SK-N-SH (cell line): ENCODE results near the gene CDC42. TPM values are rescaled to one million over a fixed set of nuclear protein-coding genes. Genes with fewer than 3 reads are reported as not detected.

Source experiments
- CTCF ChIA-PET: fragments of 300-600, 350-600 bp; formaldehyde crosslinking; extraction: SDS; loops from one replicate; lab custom pipeline; 2021; lab: Yijun Ruan, JAX
- POLR2A ChIA-PET: fragments of 350-600 bp; sonication (Branson Sonifier 250); formaldehyde crosslinking; extraction: SDS; loops from one replicate; lab custom pipeline; 2020; ENCODE audit warnings: antibody characterized with exemption, inconsistent platforms; lab: Yijun Ruan, JAX
- DNase-seq: peaks from one replicate; pipeline ENCODE4 v3.0.0; 2012
- H2AFZ ChIP-seq: fragments of 200-600 bp; sonication (generic); 2 replicates; pipeline ENCODE4 v1.8.1; 2016; ENCODE audit warnings: antibody characterized with exemption, mild to moderate bottlenecking, low read depth
- H3F3A ChIP-seq: fragments of 200-600 bp; sonication (generic); replicated peaks from 2 replicates; pipeline ENCODE3; 2016; ENCODE audit warnings: antibody characterized with exemption, mild to moderate bottlenecking; ENCODE audit not compliant: insufficient read depth
- H3K27ac ChIP-seq, 2 experiments: fragments of 200-500 bp in 1 of 2; fragments of 200-600 bp in 1 of 2; sonication (Bioruptor generic) in 1 of 2; sonication (generic), shearing (Covaris generic) in 1 of 2; 2 replicates each; pipeline versions ENCODE4 v1.5.1 to v1.6.1; 2014 to 2016; ENCODE audit warnings: low read depth in 2 of 2, inconsistent platforms in 1 of 2, low read length in 1 of 2, mild to moderate bottlenecking in 1 of 2, mixed read lengths in 1 of 2
- H3K27me3 ChIP-seq: fragments of 200-600 bp; sonication (generic), shearing (Covaris generic); 2 replicates; pipeline ENCODE4 v1.6.1; 2016; ENCODE audit warnings: mixed run types; ENCODE audit not compliant: insufficient read depth
- H3K36me3 ChIP-seq, 2 experiments: fragments of 200-500 bp in 1 of 2; fragments of 200-600 bp in 1 of 2; sonication (Bioruptor generic) in 1 of 2; sonication (generic) in 1 of 2; replicated peaks in 1 of 2; 2 replicates each; pipeline versions ENCODE3 to v1.5.1; 2014 to 2016; ENCODE audit warnings: low read length in 1 of 2, mild to moderate bottlenecking in 1 of 2; ENCODE audit not compliant: insufficient read depth in 2 of 2, control insufficient read depth in 1 of 2
- H3K4me1 ChIP-seq, 2 experiments: fragments of 200-500 bp in 1 of 2; fragments of 200-600 bp in 1 of 2; sonication (Bioruptor generic) in 1 of 2; sonication (generic), shearing (Covaris generic) in 1 of 2; 2 replicates each; pipeline versions ENCODE4 v1.5.1 to v1.6.1; 2014 to 2016; ENCODE audit warnings: low read depth in 1 of 2, low read length in 1 of 2, mixed run types in 1 of 2; ENCODE audit not compliant: insufficient read depth in 2 of 2, control insufficient read depth in 1 of 2
- H3K4me2 ChIP-seq: fragments of 200-600 bp; sonication (generic), shearing (Covaris generic); 2 replicates; pipeline ENCODE4 v1.6.1; 2017; ENCODE audit warnings: mixed run types
- H3K4me3 ChIP-seq, 2 experiments: fragments of 200-500 bp in 1 of 2; fragments of 200-600 bp in 1 of 2; sonication (Bioruptor generic) in 1 of 2; sonication (generic), shearing (Covaris generic) in 1 of 2; 2 replicates each; pipeline versions ENCODE4 v1.5.1 to v1.8.1; 2014 to 2016; ENCODE audit warnings: low read depth in 2 of 2, inconsistent platforms in 1 of 2, low read length in 1 of 2, mild to moderate bottlenecking in 1 of 2, mixed read lengths in 1 of 2, moderate library complexity in 1 of 2
- H3K79me2 ChIP-seq: fragments of 200-600 bp; sonication (generic); 2 replicates; pipeline ENCODE4 v1.8.1; 2017; ENCODE audit warnings: mild to moderate bottlenecking; ENCODE audit not compliant: insufficient read depth
- H3K9ac ChIP-seq: fragments of 200-600 bp; sonication (generic); 2 replicates; pipeline ENCODE4 v1.6.1; 2017; ENCODE audit warnings: mixed run types
- H3K9me2 ChIP-seq: fragments of 200-600 bp; sonication (generic); 2 replicates; pipeline ENCODE4 v1.6.1; 2017; ENCODE audit warnings: mixed run types
- H3K9me3 ChIP-seq: fragments of 200-600 bp; sonication (generic); 2 replicates; pipeline ENCODE4 v1.6.1; 2017; ENCODE audit warnings: mixed run types, mild to moderate bottlenecking, moderate library complexity
- H4K20me1 ChIP-seq: fragments of 200-600 bp; sonication (generic); 2 replicates; pipeline ENCODE4 v1.6.1; 2017; ENCODE audit warnings: mild to moderate bottlenecking, mixed run types; ENCODE audit not compliant: insufficient read depth
- ELF1 ChIP-seq: IDR thresholded peaks from 2 replicates; pipeline ENCODE4 v1.4.0; 2012
- EP300 ChIP-seq, 2 experiments: IDR thresholded peaks; 2 replicates each; pipeline versions ENCODE4 v1.4.0 to v1.6.1; 2012; ENCODE audit warnings: borderline replicate concordance in 1 of 2, low read depth in 1 of 2, low read length in 1 of 2
- FOXJ3 ChIP-seq: sonication (generic); formaldehyde crosslinking; IDR thresholded peaks from 2 replicates; pipeline ENCODE4 v1.5.1; 2020; ENCODE audit warnings: mild to moderate bottlenecking, missing genetic modification reagents
- IRF3 ChIP-seq: fragments of 150-350 bp; IDR thresholded peaks from 2 replicates; pipeline ENCODE4 v1.6.1; 2016; ENCODE audit warnings: mild to moderate bottlenecking, low read depth, low read length
- JUND ChIP-seq: IDR thresholded peaks from 2 replicates; pipeline ENCODE4 v1.4.0; 2012
- POLR2AphosphoS5 ChIP-seq: IDR thresholded peaks from 2 replicates; pipeline ENCODE4 v1.6.1; 2012; ENCODE audit warnings: low read depth, low read length
- RCOR1 ChIP-seq: fragments of 150-350 bp; IDR thresholded peaks from 2 replicates; pipeline ENCODE4 v1.6.1; 2017; ENCODE audit warnings: antibody characterized with exemption, low read length
- REST ChIP-seq: IDR thresholded peaks from 2 replicates; pipeline ENCODE4 v1.6.1; 2012; ENCODE audit warnings: mild to moderate bottlenecking, low read depth, low read length, moderate library complexity
- USF1 ChIP-seq: IDR thresholded peaks from 2 replicates; pipeline ENCODE4 v1.4.0; 2012; ENCODE audit warnings: low read depth, borderline replicate concordance
- ZBTB33 ChIP-seq: IDR thresholded peaks from 2 replicates; pipeline ENCODE4 v1.4.0; 2012; ENCODE audit warnings: low read depth, borderline replicate concordance
- WGBS: methylation state at CpG from one replicate; pipeline ENCODE4 v1.1.6; 2017; ENCODE audit warnings: low lambda C conversion rate; 5-methylcytosine and 5-hydroxymethylcytosine counted together
- polyA plus RNA-seq, 3 experiments: library from polyadenylated mRNA; depleted of rRNA; stranded (reverse); fragments of >200 nt; gene quantifications; 2 replicates each; pipeline ENCODE4 v1.2.3, GENCODE V29; 2012

Gene CDC42
- polyA plus RNA-seq, 1 of the 3 experiments (the other 2 are of a cell fraction): 113 TPM

- WGBS: 94% methylated on average over 10 of the region's 10 CpGs
- Histone ChIP-seq H4K20me1 (peaks cover 94% of the 10 kb centered on the region), H3K9me2 (no peaks in the 10 kb centered on the region), H3K4me1 (no peaks in the 10 kb centered on the region), H3K4me3 (no peak overlapping the region), H3K9ac (no peak overlapping the region), H3K36me3 (peaks cover 52 to 62% of the 10 kb centered on the region in 2 experiments), H3K79me2 (peaks cover 85% of the 10 kb centered on the region), H3K27ac (no peak overlapping the region), H3F3A (peaks cover 22% of the 10 kb centered on the region), H3K9me3 (no peaks in the 10 kb centered on the region), H3K4me2 (no peak overlapping the region), H3K27me3 (no peaks in the 10 kb centered on the region), H2AFZ (no peak overlapping the region)
- DNase-seq: no peak
- POLR2A ChIA-PET: no interaction called here
- CTCF ChIA-PET: interaction anchor here (1.0 to 4.0 kb wide), 7 partner anchors 9 to 543 kb away, joined by 3 to 21 read pairs (median 4); partner anchors contain the start of gene WNT4
- no peak for TF ChIP-seq ELF1
Observed at GRCh38 chr1:22098752-22099151, 46.2 kb downstream of the CDC42 start.

GRCh38 chr1:22100168-22100567 lies 47.7 kb downstream of the CDC42 start:
- 100% methylated on average over 3 of the region's 3 CpGs for WGBS
- Histone ChIP-seq H3K36me3 (peaks cover 49 to 61% of the 10 kb centered on the region in 2 experiments), H3K9me2 (no peaks in the 10 kb centered on the region), H3K4me3 (no peak overlapping the region), H3K27ac (no peak overlapping the region; a peak in 1 of 4 replicates), H3K9me3 (no peaks in the 10 kb centered on the region), H2AFZ (no peak overlapping the region), H3K4me1 (no peaks in the 10 kb centered on the region), H3K4me2 (no peak overlapping the region), H3K79me2 (peaks cover 83% of the 10 kb centered on the region; the same call in 1 of the 2 replicates), H3K27me3 (no peaks in the 10 kb centered on the region), H3K9ac (no peak overlapping the region), H3F3A (peaks cover 35% of the 10 kb centered on the region), H4K20me1 (peaks cover 97% of the 10 kb centered on the region)
- TF ChIP-seq JUND (no peak), IRF3 (no peak), POLR2AphosphoS5 (no peak), RCOR1 (no peak), ZBTB33 (no peak), FOXJ3 (CRISPR knock-in tag) (no peak), REST (no peak), EP300 (IDR thresholded peaks at IDR 0.05; ENCODE audit: borderline replicate concordance in 1 of 2, low read depth in 1 of 2, low read length in 1 of 2) (no peak), USF1 (no peak)
- DNase-seq: no peak
- ChIA-PET CTCF (interaction anchor here (0.6 to 4.0 kb wide), 6 partner anchors 8 to 542 kb away, joined by 3 to 21 read pairs (median 4); partner anchors contain the start of gene WNT4), POLR2A (interaction anchor here (0.7 kb wide), 1 partner anchor 838 kb away, joined by 4 read pairs; no protein-coding TSS in a partner anchor)
